Liver (tissue), 3 donors: ENCODE results near the gene THUMPD2.

Experiments
- CTCF ChIP-seq: fragments of 150-350 bp; IDR thresholded peaks from 2 replicates; pipeline ENCODE4 v1.5.1; 2017; ENCODE audit warnings: improper control_type of control experiment, low read depth, low read length; ENCODE audit not compliant: missing input control
- HNF4A ChIP-seq, 2 donors: conservative IDR thresholded peaks; 2 replicates each; pipeline ENCODE4 v1.6.1; 2016; ENCODE audit warnings: antibody characterized with exemption in 2 of 2, mild to moderate bottlenecking in 2 of 2
- donor health status: healthy.
- donor health status: healthy.

GRCh38 chr2:39706945-39707344, 72.1 kb downstream of the THUMPD2 start:
- TF ChIP-seq CTCF (no peak), HNF4A (conservative IDR thresholded peaks at IDR 0.05) (no peak)
